NCI-H146 treated with DMSO at 0.1 percent for 48 hours (cell line): ENCODE results near the gene FAM117B.

Experiments
- DNase-seq: peaks from one replicate; lab custom pipeline; 2025; ENCODE audit not compliant: unreplicated experiment; lab: John Stamatoyannopoulos, UW

Gene FAM117B

GRCh38 chr2:202634556-202635427 is at the start of gene FAM117B:
TSS of gene FAM117B (plus strand) at chr2:202634969. CDS start at chr2:202635188, 219 bp downstream.
- peak; percentile 79 for DNase-seq

GRCh38 chr2:202588647-202589581 is 45.9 kb upstream of the FAM117B start:
- DNase-seq, result peak; percentile 79

GRCh38 chr2:202589582-202589949 is 45.2 kb upstream of the FAM117B start:
- DNase-seq, result no peak

- no peak for DNase-seq
These were observed 42.2 kb upstream of the FAM117B start for GRCh38 chr2:202592566-202592965.

- DNase-seq, result no peak
These were observed 35.7 kb upstream of the FAM117B start for GRCh38 chr2:202599105-202599504.

- no peak for DNase-seq
These were observed 34.9 kb upstream of the FAM117B start for GRCh38 chr2:202599911-202600310.

GRCh38 chr2:202604699-202605098 is 30.1 kb upstream of the FAM117B start:
- DNase-seq, result no peak

- DNase-seq, result no peak
These were observed 29.6 kb upstream of the FAM117B start for GRCh38 chr2:202605174-202605573.

GRCh38 chr2:202608142-202608852 is 26.5 kb upstream of the FAM117B start:
- no peak for DNase-seq

GRCh38 chr2:202609381-202610145 is 25.2 kb upstream of the FAM117B start:
- DNase-seq, result no peak

GRCh38 chr2:202610380-202610779 is 24.4 kb upstream of the FAM117B start:
- no peak for DNase-seq

- no peak for DNase-seq
These were observed 22.6 kb upstream of the FAM117B start for GRCh38 chr2:202612145-202612544.

- DNase-seq, result no peak
These were observed 21.3 kb upstream of the FAM117B start for GRCh38 chr2:202613479-202613878.

GRCh38 chr2:202624133-202624532 is 10.6 kb upstream of the FAM117B start:
- DNase-seq, result no peak

GRCh38 chr2:202627042-202627441 is 7.7 kb upstream of the FAM117B start:
- no peak for DNase-seq

GRCh38 chr2:202628646-202629198 is 6.0 kb upstream of the FAM117B start:
- DNase-seq, result no peak

GRCh38 chr2:202632682-202633290 is 2.0 kb upstream of the FAM117B start:
- DNase-seq, result no peak

- DNase-seq, result no peak
These were observed 1.3 kb upstream of the FAM117B start for GRCh38 chr2:202633470-202633869.

GRCh38 chr2:202635428-202636212 is 851 bp downstream of the FAM117B start:
- peak; percentile 42 for DNase-seq
